ENCODE data around the gene UPK1A.

DNA sequence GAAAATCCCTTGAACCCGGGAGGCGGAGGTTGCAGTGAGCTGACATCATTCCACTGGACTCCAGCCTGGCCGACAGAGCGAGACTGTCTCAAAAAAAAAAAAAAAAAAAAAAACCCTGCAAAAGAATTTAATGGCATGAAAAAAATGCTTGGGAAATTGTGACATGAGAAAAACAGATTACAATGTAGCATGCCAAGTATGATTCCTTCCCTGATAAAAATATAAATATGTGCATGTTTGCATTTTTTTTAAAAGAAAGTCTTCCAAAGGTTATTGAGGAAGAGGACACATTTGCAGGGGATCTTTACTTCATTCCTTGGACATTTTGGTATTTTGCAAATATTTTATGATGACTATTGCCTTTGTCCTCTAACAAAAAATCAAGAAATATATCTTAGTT is 23.5 kb downstream of the UPK1A start:
- TF ChIP-seq TAF1 (IDR thresholded peaks at IDR 0.05; ENCODE audit: borderline replicate concordance, insufficient read depth, low read length) = no peak
- no peak for TF ChIP-seq POLR2AphosphoS5 (IDR thresholded peaks at IDR 0.05; ENCODE audit: low read depth, low read length)

All from PFSK-1 (cell line).